Body of pancreas (tissue), 4 donors: Measurements from ENCODE around the gene VASP.

Experiments used
- POLR2A ChIP-seq, 3 donors: fragments of 450-650 bp; IDR thresholded peaks; one replicate each; pipeline ENCODE4 v1.6.1; 2016; ENCODE audit warnings: antibody characterized with exemption in 3 of 3, mild to moderate bottlenecking in 2 of 3
- TF ChIP-seq, protein P1 (sequence below), 7 experiments: fragments of 450-650 bp in 4 of 7; fragments of 200-600 bp in 3 of 7; sonication (generic) in 3 of 7; IDR thresholded peaks; one replicate each; pipeline ENCODE4 v1.5.1; 2016 to 2019; ENCODE audit warnings: antibody characterized with exemption in 7 of 7

DNA sequence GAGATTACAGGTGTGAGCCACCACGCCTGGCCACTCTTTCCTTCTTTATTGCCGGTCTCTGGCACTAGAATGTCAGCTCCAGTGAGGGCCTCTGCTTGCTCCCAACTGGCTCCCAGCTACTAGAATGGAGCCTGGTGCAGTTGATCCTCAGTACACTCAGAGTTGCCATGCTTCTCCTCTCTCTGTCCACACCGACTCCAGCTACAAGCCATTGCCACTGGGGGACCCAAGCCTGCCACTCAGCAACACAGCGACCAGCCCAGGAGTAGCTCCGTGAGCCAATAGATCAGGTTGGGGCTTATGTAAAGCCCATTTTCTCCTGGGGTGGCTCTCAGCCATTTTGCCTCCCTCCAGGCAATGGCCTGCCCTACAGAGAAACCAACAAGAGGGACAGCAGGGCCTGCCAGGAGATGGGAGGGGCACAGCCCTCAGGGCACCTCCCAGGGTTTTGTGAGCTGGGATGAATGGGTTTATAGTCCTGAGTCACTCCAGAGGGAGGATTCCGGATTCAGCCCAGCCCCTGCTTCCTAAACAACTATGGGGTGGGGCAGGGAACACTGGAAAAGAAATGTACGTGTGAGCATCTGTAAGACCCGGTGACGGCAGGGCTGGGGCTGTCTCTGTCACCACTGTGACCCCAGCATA lies 40.8 kb downstream of the VASP start:
- TF ChIP-seq, protein P1, sequence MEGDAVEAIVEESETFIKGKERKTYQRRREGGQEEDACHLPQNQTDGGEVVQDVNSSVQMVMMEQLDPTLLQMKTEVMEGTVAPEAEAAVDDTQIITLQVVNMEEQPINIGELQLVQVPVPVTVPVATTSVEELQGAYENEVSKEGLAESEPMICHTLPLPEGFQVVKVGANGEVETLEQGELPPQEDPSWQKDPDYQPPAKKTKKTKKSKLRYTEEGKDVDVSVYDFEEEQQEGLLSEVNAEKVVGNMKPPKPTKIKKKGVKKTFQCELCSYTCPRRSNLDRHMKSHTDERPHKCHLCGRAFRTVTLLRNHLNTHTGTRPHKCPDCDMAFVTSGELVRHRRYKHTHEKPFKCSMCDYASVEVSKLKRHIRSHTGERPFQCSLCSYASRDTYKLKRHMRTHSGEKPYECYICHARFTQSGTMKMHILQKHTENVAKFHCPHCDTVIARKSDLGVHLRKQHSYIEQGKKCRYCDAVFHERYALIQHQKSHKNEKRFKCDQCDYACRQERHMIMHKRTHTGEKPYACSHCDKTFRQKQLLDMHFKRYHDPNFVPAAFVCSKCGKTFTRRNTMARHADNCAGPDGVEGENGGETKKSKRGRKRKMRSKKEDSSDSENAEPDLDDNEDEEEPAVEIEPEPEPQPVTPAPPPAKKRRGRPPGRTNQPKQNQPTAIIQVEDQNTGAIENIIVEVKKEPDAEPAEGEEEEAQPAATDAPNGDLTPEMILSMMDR (IDR thresholded peaks at IDR 0.05) = no peak
- TF ChIP-seq POLR2A (IDR thresholded peaks at IDR 0.05) = no peak
